ENCODE data around the gene NHSL1.

The NHSL1 gene

DNA sequence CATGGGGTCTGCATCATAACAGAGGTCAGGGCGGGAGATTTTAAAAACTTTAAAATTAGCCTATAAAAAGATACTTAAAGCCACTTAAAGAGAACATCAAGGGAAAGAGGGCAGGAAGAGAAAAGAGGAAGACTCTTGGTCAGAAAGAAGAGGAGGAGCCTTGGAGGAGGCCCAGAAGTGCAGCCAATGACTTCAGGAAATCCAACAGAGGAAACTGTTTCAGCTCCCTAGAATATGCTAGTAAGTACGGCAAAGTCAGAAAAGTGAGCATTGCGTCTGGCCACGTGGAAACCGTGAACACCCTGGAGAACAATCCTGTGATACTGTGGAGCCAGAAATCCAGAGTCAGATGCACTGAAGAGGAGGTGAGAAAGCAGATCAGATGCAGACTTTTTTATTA is 22.5 kb upstream of the NHSL1 start:
- DNase-seq = no peak

DNA sequence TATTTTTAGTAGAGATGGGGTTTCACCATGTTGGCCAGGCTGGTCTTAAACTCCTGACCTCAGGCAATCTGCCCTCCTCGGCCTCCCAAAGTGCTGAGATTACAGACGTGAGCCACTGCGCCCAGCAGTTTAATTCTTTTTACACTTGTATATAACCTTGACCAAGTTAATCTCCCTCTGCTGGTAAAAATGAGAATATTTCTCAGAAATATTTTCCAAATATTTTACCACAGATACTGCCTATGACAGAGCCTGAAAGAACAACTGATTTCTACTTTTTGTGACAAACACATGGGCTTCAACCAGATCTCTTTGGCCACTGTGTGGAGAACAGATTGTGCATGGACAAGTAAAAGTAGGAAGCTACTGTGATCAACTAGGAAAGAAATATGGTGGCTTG is 21.2 kb upstream of the NHSL1 start:
- no peak for DNase-seq

DNA sequence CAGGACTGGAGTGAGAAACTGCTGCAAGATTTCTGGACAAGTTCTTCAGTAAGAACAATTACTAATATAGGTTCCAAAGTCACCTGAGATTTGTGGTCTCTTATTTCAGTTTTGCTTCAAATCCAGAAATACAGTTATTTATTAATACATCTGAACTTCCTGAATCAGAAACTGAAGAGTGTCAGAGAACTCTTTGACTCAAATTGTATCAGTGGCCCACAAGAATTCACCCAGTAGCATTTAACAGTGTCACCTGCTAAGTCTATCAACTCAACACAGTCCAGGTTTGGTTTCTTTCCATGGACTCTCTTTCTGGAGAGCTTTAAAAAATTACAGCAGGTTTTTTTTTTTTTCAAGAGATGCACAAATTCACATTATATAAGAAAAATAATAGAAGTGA is 18.8 kb upstream of the NHSL1 start:
- DNase-seq = no peak

DNA sequence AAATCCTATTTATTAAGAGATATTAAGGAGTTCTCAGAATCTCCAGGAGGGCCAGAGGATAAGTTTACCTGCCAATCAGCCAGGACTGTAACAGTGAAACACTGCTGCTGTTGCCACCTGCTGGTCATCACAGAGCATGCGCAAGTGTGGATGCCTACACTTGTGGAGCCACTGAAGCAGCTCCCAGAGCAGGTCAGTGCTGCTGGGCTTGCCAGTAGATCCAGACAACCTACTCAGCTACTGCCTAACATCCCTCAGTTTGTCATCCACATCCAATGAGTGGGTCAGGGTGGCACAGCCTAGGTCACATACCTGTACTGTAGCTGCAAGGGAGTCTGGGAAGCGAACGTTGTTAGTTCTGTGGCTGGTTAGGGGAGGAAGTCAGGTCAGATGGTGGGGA is 18.3 kb upstream of the NHSL1 start:
- peak; percentile 27 for DNase-seq

GRCh38 chr6:138515657-138516248 is 16.5 kb upstream of the NHSL1 start:
- DNase-seq = no peak

DNA sequence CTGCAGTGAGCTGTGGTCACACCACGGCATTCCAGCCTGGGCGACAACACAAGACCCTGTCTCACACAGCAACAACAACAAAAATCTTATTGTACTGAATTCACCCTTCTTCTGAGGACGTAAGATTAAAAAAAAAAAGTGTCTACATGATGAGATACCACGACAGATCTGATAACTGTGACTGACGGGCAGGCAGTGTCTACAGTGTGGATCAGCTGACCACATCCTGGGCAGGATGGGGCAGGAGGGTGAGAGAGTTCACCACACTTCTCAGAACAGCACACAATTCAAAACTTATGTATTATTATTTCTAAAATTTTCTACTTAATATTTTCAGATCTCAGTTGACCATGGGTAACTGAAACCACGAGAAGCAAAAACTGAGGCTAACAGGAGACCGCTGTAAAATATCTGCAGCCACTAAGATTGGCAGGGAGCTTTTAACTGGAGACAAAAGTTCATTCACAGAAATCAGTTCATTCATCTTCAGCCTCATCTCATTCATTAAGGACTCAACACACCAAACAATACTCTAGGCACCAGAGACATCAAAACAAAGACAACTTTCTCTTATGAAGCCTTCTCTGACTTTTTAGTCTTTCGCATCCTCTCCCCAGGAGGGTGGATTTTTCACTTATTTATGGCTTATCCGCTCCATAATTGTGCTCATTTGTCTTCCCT is 15.7 kb upstream of the NHSL1 start:
- no peak for DNase-seq

- DNase-seq = no peak
Observed at GRCh38 chr6:138512609-138513008, 13.3 kb upstream of the NHSL1 start.

- no peak for DNase-seq
Observed at GRCh38 chr6:138510093-138510492, 10.8 kb upstream of the NHSL1 start.

GRCh38 chr6:138509371-138509770 is 10.1 kb upstream of the NHSL1 start:
- DNase-seq = no peak

- no peak for DNase-seq
Observed at GRCh38 chr6:138508676-138508988, 9.3 kb upstream of the NHSL1 start.

- no peak for DNase-seq
Observed at GRCh38 chr6:138507977-138508675, 8.8 kb upstream of the NHSL1 start.

GRCh38 chr6:138504764-138505689 is 5.7 kb upstream of the NHSL1 start:
- DNase-seq = no peak

DNA sequence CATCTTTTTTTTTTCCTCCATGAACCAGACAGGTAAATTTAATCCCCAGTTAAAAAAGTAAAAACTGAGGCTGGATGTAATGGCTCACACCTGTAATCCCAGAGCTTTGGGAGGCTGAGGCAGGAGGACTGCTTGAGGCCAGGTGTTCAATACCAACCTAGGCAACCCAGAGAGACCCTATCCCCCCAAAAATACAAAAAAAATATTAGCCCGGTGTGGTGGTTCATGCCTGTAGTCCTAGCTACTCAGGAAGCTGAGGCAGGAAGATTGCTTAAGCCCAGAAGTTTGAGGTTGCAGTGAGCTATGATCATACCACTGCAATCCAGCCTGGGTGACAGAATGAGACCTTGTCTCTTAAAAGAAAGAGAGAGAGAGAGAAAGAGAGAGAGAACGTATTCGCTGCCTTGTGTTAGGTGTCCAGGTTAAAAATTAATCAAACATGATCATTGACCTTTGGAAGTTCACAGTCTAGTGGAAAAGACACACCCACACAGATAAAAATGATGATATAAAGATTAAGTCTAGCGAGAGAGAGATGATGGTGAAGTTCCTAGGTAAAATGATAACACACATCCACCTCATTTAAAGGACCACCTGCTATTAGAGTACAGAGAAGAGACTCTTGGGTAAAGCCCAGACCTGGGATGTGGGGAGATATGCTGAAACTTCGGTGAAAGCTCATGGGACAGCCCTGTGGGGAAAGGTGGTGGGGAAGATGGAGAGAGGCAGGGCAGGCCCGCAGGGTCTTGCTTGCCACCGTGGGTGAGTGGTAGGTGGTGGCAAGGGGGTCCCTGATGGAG is 4.8 kb upstream of the NHSL1 start:
- DNase-seq = no peak

GRCh38 chr6:138502546-138502945 is 3.3 kb upstream of the NHSL1 start:
- no peak for DNase-seq

DNA sequence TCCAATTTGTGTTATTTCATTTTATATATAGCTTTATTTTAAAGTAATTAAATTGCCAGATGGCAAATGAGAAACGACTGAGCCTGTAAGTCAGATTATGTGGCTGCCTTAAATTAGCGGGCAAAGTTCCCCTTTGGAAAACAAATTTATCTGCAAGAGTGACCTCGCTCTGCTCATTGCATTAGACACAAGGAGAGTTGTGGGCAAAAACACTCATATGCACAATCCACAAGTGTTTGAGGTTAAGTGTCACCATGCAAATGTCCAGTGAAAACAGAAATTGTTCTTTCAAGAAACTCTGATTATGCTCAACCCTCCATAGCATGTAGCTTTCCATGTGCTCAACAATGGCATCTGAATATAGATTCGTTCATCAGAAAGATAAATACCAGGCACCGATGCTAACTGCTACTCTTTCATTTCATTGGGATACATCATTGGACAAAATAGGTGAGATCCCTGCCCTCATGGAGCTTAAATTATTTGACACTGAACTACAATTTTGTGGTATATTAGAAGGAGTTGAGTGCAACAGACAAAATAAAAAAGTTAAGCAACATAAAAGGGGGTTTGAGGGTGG is 1.7 kb upstream of the NHSL1 start:
- DNase-seq = no peak

DNA sequence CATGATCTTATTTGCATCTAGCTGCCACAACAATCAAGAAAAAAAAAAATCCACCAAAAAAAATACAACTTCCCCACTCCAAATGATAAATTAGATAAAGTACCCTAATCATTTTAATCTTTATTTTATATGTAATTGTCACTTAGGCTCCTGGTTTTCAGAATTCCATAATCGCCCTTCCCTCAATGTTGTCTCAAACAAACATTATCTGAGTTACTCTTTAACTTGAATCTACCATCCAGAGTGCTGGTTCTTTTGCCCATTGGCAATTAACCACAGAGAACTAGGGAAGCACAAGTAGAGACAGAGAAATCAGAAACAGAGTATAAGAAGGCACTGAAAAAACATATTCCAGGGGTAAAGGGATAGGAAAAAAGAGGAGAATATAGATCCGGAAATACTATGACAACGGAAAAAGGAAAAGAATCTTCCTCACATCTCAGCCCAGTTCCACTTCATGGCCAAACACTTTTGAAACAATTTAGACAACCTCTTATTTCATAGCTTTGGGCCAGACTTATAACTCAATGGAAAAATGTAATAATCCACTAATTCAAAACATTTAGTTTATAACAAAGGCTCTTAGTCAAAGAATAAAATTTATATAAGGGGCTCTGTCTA is 861 bp upstream of the NHSL1 start:
- DNase-seq = no peak

DNA sequence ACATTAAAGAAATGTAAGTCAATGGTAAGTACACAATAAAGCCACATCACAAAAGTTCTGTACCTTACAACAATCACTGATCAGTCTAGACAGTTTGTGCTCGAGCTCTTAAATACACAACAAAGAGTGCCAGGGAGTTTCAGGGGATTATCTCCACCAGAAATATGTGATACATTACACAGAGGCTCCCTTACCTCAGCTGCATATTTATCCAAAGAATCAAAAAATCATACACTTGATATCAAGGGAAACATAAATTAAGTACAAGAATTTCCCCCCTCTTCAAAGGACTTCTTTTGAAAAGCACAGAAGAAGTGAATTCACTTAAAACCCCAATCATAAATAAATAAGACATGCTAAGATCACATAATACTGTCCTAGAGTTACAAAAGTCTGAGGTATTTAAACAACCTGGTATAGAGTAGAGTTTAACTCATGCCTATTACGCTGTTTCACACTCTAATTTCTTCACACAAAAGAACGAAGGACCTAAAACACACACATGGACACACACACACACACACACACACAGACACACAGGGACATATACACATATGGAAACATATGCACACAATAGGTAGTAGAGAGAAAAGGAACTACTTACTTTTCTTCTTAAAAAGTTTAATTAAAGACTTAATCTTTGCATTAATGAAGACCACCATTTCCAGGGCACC is 528 bp downstream of the NHSL1 start:
- no peak for DNase-seq

- no peak for DNase-seq
Observed at GRCh38 chr6:138497286-138497685, 2.0 kb downstream of the NHSL1 start.

DNA sequence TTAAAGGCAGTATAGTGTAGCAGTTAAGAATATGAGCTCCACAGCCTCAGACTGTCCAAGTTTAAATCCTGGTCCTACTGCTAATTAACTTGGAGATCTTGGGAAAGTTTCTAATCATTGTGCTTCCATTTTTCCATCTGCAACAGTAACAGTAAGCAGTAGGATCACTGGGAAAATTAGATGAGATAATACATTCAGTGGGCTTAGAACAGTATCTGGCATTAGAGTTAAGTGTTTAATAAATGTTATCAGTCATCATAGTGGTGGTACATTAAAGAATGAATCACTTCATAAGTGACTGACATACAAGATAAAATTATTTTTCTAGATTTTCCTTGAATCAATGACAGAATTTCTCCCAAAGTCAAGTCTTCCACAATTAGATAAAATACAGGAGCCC is 5.0 kb downstream of the NHSL1 start:
- DNase-seq = no peak

GRCh38 chr6:138493413-138493812 is 5.9 kb downstream of the NHSL1 start:
- DNase-seq = no peak

DNA sequence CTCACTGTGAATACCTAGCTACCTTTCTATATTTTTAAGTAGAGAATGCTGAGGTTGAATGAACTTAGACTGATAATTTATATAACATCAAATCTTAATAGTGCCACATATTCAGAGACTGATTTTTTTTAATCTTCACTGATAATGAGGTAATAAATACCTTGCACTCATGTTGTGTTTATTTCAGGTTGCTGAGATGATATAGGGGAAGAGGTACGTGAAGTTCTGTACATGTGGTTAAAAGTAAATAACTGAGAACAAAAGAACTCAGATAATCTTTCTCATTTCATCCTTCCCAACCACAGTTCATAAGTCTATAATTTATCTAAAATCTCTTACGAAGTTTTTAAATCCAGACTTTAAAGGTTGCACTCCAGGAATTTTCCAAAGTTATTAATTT is 6.4 kb downstream of the NHSL1 start:
- DNase-seq = no peak
